Activated CD4-positive, alpha-beta T cell treated with anti-CD3 and anti-CD28 coated beads, Interleukin-2, amount 50 U/mL, for 1 hour (primary cell): Measurements from ENCODE around the gene DLX6.

Experiments
- DNase-seq: peaks from one replicate; pipeline ENCODE4 v3.0.0-alpha.2; 2020

The DLX6 gene

DNA sequence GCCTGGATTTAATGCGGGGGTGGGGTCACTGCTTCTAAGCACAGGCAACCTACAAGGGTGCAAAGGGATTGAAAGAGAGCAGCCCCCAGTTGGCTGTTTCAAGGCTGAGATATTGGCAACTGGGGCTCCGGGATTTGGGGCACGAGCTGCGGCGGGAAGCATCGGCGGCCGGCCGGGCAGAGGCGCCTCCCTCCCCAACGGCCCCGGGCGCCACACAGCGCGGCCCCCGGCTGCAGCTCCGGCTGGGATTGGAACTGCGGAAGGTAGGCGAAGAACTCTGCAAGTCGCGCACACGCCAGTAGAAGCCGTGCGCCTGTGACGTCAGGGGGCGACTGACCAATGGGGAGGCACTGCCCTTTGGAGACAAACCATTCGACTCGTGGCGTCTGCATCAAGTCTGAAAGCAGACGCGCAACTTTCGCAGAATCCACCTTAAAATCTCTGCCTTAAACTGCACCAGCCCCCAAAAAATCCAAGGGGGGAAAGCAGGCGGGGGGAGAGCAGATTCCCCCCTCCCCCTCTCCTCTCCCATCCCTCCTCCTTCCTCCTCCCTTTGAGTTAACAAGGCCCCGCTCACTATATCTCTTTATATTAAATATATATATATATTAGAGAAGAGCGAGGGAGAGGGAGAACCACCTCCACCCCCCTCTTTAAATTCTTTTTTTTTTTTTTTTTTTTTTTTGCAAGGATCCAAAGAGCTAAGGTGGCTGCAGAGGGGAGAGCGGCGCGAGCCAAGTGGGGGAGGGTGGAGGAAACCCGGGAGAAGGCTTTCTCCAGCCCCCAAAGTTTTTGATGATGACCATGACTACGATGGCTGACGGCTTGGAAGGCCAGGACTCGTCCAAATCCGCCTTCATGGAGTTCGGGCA lies at the start of gene DLX6:
Gene DLX6 (plus strand): TSS at position 371 of the 872 bp plus-strand sequence. CDS start 425 bp downstream, at position 796.
- no peak for DNase-seq

DNA sequence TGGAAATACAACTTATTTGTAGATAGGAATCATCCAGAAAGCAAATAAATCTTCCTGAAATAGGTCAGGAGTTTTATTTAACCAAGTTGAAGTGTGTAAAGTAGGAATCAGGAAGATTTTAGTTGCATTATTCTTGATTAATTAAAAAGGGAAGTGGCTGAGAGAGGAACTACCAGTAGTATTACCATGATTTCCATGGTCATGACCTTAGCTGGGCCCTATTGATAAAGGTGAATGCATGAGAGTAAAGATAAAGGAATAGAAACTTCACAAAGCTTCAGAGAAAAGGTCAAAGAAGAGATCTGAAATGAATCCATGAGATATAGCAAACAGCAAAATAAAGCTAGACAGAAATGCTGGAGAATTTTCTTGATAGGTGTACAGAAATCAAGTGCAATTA lies 46.2 kb upstream of the DLX6 start:
- DNase-seq: no peak

DNA sequence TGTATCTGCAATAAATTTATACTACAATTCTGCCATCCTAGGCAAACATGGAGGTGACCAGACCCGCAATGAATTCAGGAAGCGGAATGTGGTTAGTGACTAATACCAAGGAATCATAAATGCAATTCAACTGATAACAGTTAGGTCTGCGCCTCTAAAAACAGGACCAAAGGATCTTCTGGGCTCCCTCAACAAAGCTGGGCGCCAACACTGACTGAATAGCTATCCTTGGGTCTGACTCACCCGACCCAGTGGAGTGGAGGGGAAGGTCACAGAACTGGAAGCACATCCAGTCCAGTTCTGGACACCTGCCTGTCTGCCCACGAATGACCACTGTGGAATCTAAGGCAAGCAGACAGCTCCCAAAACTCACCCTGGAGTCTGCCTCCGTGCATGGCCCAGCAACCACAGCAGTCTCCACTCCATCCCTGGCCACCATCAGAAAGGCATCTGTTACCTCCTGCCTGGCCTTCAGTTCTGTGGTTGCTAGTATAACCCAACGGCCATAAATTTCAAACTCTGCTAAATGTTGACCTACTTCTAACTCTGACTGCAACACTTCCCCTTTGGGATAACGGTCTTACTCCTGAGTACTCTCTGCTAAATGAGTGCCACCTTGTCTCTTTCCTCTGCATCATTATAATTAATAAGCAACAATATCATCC lies 43.0 kb upstream of the DLX6 start:
- no peak for DNase-seq

DNA sequence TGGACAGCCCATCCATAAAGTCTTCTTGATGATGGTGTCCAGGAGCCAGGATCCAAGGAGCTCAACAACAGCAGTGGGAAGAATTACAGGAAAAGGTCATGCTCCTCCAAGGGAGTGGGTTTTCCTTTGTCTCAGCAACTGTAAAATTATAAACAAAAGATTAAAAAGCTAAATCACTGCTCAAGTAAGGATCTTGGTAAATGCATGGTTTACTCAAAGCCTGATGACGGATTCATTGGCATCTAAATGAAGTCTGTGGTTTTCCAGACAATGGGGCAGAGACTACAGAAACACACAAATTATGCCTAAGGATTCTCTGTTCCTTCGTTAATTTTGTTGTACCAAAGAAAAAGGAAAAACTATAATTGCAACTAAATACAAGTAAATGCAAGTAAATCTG lies 36.4 kb upstream of the DLX6 start:
- no peak for DNase-seq

DNA sequence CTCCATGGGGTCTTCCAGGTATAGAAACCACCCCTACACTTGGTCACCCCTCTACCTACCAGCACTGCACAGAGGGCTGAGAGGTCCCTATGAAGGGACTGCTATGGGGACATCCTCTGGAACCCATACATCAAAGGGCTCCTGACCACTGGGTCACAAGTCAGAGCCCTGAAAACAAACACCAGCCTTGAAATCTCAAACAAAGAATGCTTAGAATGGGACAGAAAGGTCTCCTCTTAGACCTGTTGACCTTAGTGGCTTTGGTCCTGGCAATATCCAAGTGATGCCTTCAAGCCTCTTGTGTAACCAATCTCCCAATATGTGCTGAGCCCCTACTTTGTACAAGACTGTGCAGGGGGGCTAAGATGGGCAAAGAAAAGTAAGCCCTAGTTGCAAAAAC lies 34.6 kb upstream of the DLX6 start:
- DNase-seq: no peak

DNA sequence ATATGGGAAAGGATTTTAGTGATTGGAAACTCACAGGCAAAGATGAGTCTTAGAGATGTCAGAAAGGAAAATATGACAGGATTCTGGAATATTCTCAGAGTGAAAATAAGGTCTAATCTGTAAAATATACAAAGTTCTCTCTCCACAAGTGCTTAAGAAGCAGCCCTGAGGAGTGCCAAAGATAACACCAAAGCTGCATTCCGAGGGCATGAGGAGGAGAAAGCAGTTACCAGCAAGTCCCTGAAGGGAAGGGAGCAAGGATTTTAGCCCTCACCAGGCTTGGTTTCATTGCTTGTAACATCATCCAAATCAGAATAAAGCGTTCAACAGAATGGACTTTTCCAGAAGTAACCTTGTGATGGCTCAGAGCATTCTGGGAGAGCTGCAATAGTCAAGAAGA lies 31.4 kb upstream of the DLX6 start:
- DNase-seq: no peak

DNA sequence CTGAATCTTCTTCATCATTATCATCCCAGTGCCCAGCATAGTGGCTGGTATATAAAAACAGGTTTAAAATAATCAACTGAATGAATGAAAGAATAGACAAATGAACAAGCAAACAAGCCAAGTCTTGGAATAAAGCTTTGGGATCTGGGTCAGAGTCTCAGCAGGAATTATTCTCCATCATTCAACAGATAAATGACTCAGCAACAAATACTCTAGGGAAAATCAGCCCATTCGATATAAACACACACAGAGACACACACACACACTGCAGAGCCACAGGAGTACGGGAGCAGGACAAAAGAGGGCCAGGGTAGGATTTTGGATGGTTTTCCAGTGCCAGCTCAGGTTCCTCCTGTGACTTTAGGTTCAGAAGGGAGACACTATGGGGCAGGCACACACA lies 29.2 kb upstream of the DLX6 start:
- no peak for DNase-seq

DNA sequence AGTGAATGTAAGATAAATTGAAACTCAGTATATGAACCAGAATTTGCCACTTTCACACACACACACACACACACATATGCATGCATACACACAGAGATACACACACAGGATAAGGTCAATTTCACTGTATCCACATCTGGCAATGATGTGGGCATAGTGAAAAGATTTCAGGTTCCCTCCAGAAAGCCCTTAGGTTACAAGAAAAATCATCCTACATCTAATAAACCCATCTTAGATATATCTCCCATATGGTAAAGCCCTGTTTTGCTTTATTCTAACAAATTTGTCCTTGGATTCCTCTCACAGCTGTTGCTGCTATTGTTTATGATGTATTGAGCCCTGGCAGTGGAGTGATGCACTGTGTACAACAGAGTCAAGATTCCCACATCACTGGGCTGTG lies 27.9 kb upstream of the DLX6 start:
- DNase-seq: no peak

DNA sequence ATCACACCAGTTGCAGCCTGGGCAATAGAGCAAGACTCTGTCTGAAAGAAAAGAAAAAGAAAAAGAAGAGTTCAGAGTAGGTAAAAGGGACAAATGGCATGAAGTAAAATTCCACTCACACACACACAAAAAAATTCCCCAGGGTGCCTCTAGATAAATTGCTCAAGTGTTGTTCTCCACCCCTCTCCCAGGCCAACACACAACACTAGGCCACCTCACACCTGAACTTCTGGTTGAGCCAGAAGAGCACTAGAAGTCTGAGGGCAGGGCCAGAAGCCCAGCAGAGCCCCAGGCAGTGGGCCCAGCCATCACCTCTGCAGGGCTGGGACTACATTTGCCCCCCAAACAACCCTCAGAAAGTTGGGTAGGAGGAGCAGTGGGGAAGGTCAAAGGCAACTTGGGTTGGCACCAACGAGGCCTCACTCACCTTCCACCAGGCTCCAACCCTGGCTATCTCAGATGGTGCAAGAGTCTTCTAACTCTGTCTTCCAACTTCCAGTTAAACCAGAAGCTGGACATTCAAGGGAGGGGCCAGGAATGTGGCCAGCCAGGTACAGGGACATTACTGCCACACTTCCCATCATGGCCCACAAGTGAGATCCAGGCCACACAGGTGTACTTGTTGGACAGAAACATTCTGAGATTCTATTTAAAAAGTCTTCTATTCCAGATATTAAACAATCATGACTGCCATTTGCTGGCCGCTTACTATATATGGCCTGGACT lies 25.6 kb upstream of the DLX6 start:
- DNase-seq: no peak

DNA sequence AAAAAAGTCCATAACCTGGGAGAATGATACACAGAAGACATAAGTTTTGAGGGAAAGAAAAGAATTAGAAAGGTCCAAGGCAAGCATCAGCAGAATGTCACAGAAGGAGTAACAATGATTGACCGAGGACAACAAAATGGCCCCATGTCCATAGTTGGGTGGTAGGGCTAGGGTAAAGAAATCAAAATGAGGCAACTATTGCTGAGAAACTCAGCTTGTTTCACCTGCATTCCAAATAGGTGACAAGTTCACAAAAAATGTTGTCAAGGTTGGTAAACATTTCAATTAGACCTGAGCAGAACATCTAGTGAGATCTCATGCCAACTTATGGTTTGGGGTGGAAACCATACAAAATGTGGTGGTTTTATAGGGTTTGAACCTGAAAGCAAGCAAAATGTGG lies 22.8 kb upstream of the DLX6 start:
- DNase-seq: no peak

DNA sequence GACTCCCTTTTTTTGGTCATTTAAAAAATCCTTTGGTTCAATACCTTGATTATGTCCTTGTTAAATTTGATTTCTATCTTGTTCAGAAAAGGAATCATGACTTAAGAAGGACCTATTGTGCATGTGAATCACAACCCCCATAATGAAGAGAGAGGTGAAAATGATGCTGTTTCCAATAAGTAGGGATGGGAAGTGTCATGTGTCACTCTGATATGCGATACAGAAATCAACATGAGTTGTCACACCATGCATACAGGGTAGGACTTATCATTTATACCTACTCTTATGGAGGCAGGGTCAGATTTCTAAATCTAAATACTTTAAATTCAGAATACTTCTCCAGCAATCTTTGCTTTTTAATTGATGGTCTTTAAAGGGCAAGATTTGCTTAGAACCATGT lies 19.4 kb upstream of the DLX6 start:
- DNase-seq: no peak

DNA sequence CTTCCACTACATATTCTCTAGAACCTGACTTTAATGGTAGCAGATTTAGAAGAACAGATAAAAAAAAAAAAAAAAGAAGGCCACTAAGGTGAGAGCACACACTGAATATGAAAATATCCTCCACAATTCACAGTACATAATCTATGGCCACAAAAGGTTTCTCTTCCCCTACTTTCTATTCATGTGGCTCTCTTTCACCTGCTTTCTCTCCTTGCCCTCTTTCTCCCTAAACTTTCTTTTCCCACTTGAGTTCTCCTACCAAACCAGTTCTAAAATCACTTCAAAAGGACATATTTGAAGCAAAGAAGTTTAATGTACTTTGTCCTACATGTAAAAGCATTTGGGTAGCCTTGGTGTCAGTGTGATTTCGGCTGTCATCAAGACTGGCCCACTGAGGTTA lies 18.5 kb upstream of the DLX6 start:
- DNase-seq: no peak

DNA sequence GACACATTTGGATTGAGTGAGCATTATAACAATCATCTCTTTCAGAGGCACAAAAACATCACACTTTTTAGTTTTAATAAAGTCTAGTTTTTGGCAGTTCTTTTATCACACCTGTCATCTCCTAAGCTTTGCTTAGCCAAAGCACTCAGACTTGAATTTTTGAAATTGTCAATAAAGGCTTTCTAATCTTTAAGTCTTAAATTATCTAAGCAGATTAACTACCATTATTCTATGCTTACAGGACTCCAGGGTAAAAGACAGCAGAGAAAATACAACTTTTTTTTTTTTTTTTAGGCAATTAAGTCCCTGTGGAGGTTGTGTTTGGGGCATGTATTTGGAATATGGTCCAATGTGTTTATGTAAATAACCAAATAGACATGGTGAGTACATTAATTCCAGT lies 17.6 kb upstream of the DLX6 start:
- DNase-seq: no peak

DNA sequence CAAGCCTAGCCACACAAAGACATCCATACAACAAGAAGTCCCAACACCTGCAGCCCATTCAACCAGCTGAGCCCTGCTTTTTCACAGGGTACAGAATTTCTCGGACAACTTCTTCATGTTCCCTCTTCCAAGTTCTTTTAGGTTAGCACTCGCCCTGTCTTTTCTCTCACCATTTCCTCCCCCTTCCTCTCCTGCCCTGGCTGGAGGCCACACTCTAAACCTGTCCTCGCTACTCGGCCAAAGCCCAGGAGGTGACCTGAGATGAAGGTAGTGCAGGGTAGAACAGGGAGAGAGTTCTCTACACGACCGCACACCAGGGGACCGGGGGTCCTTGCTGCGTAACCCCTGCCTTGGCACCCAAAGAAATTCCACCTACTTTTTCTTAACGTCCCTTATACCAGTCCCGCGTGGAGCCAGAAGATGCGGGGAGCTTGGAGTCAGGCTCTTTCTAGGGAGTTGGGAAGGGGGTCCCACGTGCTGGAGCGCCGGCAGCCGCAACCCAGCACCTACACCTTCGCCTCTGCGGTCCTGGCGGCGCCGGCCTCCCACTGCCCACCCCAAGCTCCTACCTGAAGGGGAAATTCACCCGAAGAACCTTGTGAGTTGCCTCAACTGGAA lies 16.0 kb upstream of the DLX6 start:
- no peak for DNase-seq

DNA sequence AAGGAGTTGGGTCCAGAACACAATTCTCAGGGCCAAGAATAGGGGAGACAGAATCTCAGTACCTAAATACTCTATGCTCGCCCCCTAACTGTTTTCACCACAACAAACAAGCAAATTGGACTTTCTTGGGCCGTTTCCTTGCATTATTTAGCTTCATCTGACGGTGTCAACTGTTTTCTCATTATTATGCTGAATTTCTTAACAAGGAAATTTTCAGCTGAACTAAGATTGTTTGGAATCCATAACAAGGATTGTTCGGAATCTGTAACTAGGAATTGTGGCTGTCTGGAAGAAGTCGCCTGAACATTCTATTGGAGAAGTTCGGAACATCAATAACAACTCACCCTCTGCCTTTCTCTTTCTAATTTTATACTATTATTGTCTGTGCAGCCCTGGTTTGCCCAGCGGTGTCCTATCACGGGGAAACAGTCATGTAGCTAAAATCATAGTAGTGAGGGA lies 15.5 kb upstream of the DLX6 start:
- no peak for DNase-seq

DNA sequence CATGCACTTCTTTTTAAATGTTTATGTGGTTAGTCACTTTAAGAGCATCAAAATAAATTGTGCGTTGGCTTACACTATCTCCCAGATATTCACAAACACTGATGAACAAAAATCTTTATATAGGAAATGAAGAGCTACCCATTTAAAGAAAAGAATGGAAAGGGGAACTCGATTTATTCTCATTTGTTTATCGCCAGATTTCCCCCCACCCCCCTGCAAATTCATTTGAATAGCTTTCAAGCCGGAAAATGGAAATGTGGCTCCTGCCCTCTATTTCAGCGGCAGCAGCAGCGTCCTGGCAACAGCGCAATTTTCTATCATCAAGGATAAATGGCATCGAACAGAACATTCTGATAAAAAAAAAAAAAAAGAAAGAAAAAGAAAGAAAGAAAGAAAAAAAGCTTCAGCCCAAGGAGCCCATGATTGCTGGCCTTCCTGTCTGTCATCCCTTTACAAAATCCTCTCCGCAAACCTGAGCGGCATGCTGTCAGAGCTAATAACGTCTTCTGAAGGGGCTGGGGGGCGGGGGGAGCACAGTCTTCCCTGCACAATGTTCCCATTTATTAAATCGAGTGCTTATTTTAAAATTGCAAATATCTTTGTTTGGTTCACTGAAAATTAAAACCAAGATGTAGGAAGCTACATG lies 13.7 kb upstream of the DLX6 start:
- no peak for DNase-seq

DNA sequence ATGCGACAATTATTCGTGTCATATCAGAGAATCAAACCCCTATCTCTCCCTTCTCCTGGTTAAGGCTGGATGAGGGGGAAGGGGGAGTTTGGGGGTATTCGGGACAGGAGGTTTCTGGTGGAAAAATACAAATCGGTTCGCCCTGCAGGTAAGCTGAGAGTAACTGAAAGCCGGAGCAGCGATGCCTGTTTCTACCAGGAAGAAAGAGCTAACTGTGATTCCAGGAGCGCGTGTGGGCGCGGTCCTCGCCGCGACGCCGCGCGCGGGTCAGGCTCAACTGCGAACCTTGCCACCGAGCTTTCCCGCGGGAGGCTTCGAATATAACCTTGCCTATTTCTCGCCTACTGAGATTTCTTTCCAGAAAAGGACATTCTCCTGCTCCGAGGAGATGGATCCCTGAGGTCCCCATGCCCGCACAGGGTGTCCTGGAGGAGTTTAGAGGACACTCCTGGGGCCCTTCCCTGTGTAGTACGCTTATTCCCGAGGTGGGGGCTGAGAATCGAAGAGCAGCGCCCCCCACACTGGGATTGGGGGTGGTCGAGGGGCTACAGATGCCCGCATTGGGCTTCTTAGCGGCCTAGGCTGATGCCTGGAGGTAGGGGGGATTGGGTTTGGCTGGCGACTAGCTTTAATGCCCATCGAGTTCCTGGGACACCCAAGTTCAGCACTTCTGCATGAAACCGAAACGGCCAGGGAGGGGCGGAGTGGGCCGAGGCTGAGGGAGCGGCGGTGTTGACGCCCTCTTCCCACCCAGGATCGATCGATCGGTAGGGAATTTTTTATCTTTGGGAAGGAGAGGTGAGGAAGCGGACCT lies 13.0 kb upstream of the DLX6 start:
- no peak for DNase-seq

DNA sequence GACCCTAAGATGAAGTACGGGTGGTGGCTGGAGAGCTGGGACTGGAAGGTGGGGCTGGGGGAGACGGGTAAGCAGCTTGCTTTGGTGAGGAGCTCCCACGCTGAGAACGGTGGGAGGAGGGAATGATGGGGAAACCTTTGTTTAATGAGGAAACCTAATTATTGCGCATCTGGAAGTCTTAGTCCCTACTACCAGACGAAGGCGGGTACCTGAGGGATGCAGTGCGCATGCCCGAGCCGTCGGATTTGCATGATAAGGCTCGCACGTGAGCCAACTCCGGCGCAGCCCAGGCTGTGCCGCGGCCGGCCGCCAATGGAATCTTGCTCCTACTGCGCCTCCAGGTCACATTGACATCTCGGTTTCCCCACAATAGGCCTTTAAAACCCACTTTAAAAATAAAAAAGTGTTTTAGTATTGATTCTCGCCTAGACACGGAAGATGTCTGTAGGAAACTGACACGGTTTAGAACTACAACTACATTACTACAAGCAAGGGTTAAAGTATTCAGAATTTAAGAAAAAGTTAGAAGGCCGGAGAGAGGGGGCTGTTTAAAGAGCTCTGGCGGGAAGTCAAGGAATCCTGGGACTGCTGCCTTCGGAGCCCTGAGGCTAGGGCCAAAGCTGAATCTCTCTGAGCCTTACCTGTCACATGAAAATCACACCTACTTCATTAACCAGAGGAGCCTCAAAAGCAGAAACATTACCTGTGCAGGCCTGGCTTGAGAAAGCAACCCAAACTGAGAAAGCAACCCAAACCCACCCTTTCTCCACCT lies 12.1 kb upstream of the DLX6 start:
- no peak for DNase-seq

DNA sequence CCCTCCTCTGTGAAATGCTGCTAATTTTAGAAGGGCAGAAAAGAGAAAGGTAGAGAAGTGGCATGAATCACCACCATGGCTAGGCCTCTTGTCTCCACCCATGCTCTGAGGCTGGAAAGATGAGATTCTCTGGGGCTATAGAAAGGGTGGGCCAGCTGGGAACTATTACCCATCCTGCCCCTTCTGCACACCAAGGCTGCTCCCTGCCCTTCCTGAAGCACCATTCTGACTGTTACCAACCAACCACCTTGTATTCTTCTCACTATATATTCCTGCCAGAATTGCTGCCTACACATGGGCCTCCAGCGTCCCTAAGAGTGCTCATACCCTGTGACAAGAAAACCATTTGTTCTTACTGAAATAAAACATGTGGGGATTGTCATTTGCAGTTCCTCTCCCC lies 11.4 kb upstream of the DLX6 start:
- DNase-seq: no peak

DNA sequence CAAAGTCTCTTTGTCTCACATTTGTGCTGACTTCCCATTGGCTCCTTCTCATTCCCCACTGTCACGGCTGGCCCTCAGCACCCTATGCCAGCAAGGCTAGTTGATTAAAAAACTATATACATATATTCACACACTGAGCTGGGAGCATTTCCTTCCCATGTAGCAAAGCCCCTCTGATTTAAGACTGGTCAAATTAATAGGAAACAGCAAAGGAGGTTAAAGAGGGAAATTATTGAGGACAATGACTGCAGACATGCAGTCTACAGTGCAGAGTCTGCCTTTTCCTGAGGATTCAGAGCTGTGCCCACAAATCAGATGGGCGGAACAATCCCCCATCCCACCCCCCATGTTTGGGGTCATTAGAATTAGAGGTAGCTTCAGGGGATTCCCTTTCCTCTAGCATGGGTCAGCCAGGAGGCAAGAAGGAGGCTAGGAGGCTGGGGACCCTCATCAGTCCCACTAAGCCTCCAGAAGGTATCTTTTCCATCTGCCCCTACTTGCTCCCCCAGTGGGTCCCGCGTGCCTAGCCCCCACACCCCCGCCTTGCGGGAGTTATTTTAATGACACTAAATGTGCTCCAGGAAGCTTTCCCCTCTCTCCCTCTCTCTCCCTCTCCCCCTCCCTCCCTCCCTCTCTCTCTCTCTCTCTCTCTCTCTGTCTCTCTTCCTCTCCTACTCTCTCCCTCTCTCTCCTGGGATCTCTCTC lies 9.8 kb upstream of the DLX6 start:
- no peak for DNase-seq
